MG63 (cell line): ENCODE measurements around the gene OLIG3. TPM values are rescaled to one million over a fixed set of nuclear protein-coding genes. Genes with fewer than 3 reads are reported as not detected.

ENCODE experiments used
- DNase-seq: peaks from one replicate; pipeline ENCODE4 v3.0.0-alpha.2; 2020
- H3K27me3 ChIP-seq: fragments of 250-450 bp; sonication (Bioruptor Pico); 2 replicates; pipeline ENCODE4 v1.5.1; 2020; ENCODE audit warnings: mild to moderate bottlenecking, moderate library complexity
- H3K36me3 ChIP-seq: fragments of 250-450 bp; sonication (Bioruptor Pico); 2 replicates; pipeline ENCODE4 v1.5.1; 2020; ENCODE audit warnings: mild to moderate bottlenecking, moderate library complexity
- H3K4me3 ChIP-seq: fragments of 250-450 bp; sonication (Bioruptor Pico); 2 replicates; pipeline ENCODE4 v1.5.1; 2020; ENCODE audit warnings: mild to moderate bottlenecking, moderate library complexity
- H3K9me3 ChIP-seq: fragments of 250-450 bp; sonication (Bioruptor Pico); 2 replicates; pipeline ENCODE4 v1.5.1; 2020; ENCODE audit warnings: mild to moderate bottlenecking, moderate library complexity
- total RNA-seq: library from RNA; depleted of rRNA; stranded (reverse); fragments of >200 nt; shearing (Covaris generic); gene quantifications from 2 replicates; pipeline ENCODE4 v1.2.3, GENCODE V29; 2014; ENCODE audit warnings: low replicate concordance; rRNA removed

Gene OLIG3
- not detected in 2 replicates for total RNA-seq

- H3K9me3 ChIP-seq: no peaks in the 10 kb centered on the region
- H3K4me3 ChIP-seq: no peak within 1 kb of the TSS
- H3K36me3 ChIP-seq: no peaks in the 10 kb centered on the region
- peaks cover 71% of the 10 kb centered on the region for H3K27me3 ChIP-seq
- DNase-seq: no peak
Measured at GRCh38 chr6:137494281-137494987, at the start of gene OLIG3. OLIG3 (minus strand) TSS chr6:137494394; CDS start chr6:137494170, 224 bp downstream.

GRCh38 chr6:137543114-137543513 lies 48.9 kb upstream of the OLIG3 start:
- Histone ChIP-seq H3K9me3 (no peaks in the 10 kb centered on the region), H3K27me3 (peaks cover 6% of the 10 kb centered on the region; the same call in 1 of the 2 replicates)
- DNase-seq: no peak

DNA sequence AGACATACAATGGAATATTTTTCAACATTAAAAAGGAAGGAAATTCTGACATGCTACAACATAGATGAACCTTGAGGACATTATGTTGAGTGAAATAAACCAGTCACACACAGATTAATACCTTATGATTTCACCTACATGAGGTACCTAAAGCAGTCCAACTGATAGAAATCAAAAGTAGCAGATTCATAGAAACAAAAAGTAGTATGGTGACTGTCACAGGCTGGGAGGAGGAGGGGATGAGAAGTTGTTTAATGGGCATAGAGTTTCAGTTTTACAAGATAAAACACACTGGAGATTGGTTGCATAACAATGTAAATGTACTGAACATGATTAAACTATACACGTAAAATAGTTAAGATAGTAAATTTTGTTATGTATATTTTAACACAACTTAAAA lies 48.5 kb upstream of the OLIG3 start:
- Histone ChIP-seq H3K36me3 (no peaks in the 10 kb centered on the region), H3K9me3 (no peaks in the 10 kb centered on the region), H3K4me3 (no peak overlapping the region), H3K27me3 (peaks cover 8% of the 10 kb centered on the region; the same call in 1 of the 2 replicates)
- DNase-seq: no peak

More at GRCh38 chr6:137543114-137543513, 48.9 kb upstream of the OLIG3 start:
- no peak overlapping the region for H3K4me3 ChIP-seq
- H3K36me3 ChIP-seq: no peaks in the 10 kb centered on the region

DNA sequence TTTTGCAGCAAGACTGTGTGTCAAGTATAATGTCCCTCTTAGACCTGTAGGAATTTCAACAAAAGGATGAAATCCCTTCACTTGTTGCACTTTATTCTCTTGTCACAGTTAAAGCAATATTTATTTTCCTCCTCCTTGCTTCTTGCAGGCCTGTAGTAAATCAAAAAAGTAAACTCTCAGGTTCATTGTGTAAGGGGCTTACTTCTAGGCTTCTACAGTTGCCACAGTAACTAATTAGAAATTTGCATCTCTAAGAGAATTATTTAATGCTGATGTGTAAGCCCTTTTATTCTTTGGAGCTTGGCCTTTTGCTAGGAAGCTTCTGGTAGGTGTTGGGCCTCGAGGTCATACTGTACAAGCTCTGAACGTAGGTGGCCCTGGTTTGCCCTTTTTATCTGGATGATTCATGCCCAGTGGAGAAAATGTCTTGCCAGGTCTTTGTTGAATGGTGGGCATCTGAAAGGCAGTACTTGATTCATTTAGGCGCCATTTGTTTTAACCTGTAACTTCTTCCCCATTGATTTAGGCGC lies 47.4 kb upstream of the OLIG3 start:
- Histone ChIP-seq H3K9me3 (no peaks in the 10 kb centered on the region), H3K4me3 (no peak overlapping the region), H3K36me3 (no peaks in the 10 kb centered on the region), H3K27me3 (peaks cover 7% of the 10 kb centered on the region; the same call in 1 of the 2 replicates)
- DNase-seq: no peak

DNA sequence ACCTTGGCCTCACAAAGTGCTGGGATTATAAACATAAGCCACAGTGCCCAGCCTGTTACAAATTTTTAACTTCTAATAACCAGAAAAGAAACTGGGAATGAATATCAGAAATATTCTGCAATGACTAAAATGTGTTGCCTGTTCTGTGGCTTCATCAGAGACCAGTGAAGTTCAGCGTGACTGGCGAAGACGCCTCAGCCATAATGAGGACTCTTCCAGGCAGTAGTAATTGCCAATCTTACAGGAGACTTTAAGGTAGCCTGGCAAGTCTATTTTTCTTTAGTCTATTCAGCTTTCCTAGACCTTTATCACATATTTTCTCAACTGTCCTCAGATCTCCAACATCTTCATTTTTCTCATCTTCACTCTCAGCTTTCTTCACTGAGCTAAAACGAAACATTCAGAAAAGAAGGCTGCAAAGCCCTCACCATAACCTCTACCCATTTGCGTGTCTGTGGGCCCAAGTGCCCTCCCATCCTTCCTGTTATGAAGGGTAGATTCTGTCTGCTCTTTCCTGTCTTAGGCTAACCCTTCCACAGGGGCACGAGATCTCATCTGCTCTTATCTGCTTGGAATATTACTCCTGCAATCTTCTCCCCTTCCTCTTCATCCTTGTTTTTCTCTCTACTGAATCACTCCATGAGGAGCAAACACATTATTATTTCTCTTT lies 42.0 kb upstream of the OLIG3 start:
- Histone ChIP-seq H3K36me3 (no peaks in the 10 kb centered on the region), H3K4me3 (no peak overlapping the region), H3K27me3 (peaks cover 11% of the 10 kb centered on the region), H3K9me3 (no peaks in the 10 kb centered on the region)
- no peak for DNase-seq

DNA sequence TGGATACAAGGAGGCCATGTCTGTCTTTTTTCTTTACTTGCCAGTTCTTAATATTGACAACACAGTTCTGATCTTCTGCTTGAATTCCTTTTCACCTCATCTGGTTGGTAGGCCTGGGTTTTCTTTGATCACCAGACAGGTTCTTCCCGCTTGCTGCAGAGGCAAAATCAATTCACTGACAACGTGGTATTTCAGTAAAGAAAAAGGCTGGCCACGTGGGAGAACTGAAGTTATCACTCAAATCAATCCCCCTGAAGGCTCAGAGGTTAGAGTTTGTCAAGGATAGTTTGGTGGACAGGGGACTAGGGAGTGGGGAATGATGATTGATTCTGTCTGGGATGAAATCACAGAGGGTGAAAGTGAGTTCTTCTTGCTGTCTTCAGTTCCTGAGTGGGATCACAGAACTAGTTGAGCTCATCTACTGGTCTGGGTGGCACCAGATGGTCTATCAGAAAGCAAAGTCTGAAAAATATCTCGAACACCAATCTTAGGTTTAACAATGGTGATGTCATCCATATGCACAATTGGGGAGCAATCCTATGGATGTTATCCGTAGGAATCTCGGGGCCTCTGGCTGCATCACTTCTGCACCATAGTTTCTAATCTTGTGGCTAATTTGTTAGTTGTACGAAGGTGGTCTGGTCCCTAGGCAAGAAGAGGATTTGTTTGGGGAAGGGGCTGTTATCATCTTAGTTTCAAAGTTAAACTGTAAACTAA lies 37.3 kb upstream of the OLIG3 start:
- H3K9me3 ChIP-seq: no peaks in the 10 kb centered on the region
- DNase-seq: no peak
- H3K27me3 ChIP-seq: peaks cover 7% of the 10 kb centered on the region
- no peaks in the 10 kb centered on the region for H3K36me3 ChIP-seq
- no peak overlapping the region for H3K4me3 ChIP-seq

DNA sequence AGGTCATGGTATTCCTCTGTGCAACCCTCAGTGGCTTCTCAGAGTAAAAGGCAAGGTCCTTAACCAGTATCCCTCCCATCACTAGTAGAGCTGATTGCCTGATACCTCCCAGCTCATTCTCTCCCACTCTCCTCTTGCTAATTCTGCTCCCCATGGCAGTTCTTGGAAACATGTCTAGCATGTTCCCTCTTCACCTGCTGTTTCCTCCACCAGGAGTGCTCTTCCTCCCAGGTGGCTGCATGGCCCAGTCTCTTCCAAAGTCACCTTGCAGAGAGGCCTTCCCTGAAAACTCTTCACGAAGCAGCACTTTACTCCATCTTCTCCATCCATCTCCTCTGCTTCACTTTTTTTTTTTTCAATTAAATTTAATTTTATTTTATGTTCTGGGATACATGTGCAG lies 36.2 kb upstream of the OLIG3 start:
- no peaks in the 10 kb centered on the region for H3K36me3 ChIP-seq
- H3K9me3 ChIP-seq: no peaks in the 10 kb centered on the region
- H3K4me3 ChIP-seq: no peak overlapping the region
- H3K27me3 ChIP-seq: peaks cover 5% of the 10 kb centered on the region
- DNase-seq: no peak

DNA sequence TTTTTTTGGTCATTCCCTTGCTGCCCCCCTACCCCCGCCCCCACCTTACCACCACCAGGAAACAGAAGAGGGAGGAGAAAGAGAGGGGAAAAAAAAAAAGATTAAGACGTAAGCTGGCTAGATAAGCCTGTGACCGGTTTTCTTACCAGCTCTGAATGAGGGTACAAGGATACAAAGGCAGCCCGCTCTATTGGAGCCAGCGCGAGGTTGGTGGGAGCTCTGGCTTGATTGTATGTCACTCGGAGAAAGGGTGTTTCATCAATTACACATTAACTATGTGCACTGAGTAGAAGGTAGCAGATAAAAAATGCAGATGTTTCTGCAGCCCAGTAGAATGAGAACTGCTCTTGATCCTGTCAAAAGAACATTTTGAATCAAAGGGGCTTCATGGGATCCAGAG lies 28.6 kb upstream of the OLIG3 start:
- Histone ChIP-seq H3K36me3 (no peaks in the 10 kb centered on the region), H3K9me3 (no peaks in the 10 kb centered on the region), H3K27me3 (peaks cover 8% of the 10 kb centered on the region), H3K4me3 (no peak overlapping the region)
- no peak for DNase-seq

DNA sequence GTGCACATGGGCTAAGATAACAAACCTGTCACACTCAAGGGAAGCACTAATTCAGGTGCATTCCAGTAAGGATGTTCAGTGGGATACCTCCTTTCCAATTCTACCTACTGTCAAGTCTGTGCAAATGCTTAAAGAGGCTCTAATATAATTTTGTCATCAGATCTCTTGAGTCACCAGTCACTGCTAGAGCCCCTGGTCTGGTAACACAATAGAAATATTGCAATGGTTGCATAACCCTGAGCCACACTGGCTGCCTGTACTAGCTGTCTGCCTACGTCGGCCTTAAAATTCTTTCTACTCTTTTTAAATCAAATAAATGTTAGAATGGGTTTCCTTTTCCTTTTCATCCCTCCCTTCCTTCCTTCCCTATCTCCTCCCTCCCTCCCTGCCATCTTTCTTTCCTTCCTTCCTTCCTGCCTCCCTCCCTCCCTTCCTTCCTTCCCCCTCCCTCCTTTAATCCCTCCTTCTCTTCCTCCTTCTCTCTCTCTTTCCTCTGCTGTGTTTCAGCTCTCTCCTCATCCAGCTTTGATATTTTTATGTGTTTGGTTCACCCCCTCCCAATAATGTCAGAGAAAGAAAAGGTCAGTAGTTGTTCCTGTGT lies 28.1 kb upstream of the OLIG3 start:
- DNase-seq: no peak
- H3K27me3 ChIP-seq: peaks cover 12% of the 10 kb centered on the region
- H3K4me3 ChIP-seq: no peak overlapping the region
- H3K36me3 ChIP-seq: no peaks in the 10 kb centered on the region
- no peaks in the 10 kb centered on the region for H3K9me3 ChIP-seq

GRCh38 chr6:137520520-137520919 lies 26.3 kb upstream of the OLIG3 start:
- peaks cover 28% of the 10 kb centered on the region for H3K27me3 ChIP-seq
- no peaks in the 10 kb centered on the region for H3K36me3 ChIP-seq
- DNase-seq: no peak
- no peaks in the 10 kb centered on the region for H3K9me3 ChIP-seq
- H3K4me3 ChIP-seq: no peak overlapping the region

DNA sequence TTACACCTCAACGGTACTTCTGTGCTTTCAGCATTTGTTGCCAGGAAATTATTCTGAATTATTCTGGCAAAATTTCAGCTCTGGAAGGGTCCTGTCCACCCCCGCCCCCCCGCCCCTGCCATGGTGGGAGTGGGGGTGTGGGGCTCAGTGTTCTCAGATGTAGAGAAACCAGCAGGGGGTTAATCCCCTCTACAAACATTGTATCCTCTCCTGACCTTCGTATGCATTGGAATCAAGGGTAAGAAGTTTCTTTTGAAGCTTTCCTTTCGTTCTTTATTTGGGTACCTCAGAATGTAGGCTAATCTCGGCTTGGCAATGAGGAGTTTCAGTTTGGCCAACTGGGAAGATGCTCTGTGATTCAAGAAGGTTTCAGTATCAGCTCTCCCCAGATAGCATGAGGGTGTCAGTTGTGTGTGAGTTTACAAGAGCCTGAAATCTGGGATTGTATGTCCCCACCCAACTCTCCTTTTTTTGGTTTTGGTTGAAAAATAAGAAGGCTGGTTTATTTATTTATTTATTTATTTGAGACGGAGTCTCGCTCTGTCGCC lies 25.5 kb upstream of the OLIG3 start:
- no peak overlapping the region for H3K4me3 ChIP-seq
- peaks cover 37% of the 10 kb centered on the region for H3K27me3 ChIP-seq
- no peaks in the 10 kb centered on the region for H3K9me3 ChIP-seq
- no peaks in the 10 kb centered on the region for H3K36me3 ChIP-seq
- DNase-seq: no peak

DNA sequence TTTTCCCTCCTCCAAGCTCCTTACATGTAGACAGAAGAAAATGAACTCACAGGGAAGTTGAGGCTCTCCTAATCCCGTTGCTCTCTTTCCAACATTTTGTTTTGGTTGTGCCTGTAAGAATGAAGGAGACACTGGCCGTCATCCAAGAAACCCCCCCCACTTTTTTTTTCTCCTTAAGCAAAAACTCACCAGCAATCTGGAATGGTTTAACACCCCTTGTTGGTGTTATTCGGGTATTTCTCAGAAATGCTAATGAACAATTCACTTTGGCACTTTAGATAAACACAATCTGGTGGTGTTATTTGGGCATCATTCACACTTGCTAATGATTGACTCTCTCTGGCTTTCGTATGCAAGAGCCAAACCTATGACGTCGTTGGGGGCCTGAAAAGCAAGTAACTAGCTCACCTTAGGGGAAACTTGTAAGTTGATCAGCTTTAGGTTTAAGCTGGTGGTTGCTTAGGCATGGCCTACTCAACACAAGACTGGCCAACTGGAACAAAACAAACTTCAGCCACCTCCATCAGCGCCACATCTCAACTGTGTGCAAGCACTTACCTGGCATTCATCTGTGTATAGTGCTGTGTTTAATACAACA lies 24.3 kb upstream of the OLIG3 start:
- Histone ChIP-seq H3K36me3 (no peaks in the 10 kb centered on the region), H3K27me3 (peaks cover 49% of the 10 kb centered on the region), H3K9me3 (no peaks in the 10 kb centered on the region), H3K4me3 (no peak overlapping the region)
- no peak for DNase-seq

- 0 out of 2 replicates have a peak, but pooled peaks cover 3% of the 10 kb centered on the region for H3K9me3 ChIP-seq
- peaks cover 59% of the 10 kb centered on the region for H3K27me3 ChIP-seq
- H3K4me3 ChIP-seq: no peak overlapping the region
- H3K36me3 ChIP-seq: no peaks in the 10 kb centered on the region
- no peak for DNase-seq
Measured at GRCh38 chr6:137514418-137514817, 20.2 kb upstream of the OLIG3 start.

DNA sequence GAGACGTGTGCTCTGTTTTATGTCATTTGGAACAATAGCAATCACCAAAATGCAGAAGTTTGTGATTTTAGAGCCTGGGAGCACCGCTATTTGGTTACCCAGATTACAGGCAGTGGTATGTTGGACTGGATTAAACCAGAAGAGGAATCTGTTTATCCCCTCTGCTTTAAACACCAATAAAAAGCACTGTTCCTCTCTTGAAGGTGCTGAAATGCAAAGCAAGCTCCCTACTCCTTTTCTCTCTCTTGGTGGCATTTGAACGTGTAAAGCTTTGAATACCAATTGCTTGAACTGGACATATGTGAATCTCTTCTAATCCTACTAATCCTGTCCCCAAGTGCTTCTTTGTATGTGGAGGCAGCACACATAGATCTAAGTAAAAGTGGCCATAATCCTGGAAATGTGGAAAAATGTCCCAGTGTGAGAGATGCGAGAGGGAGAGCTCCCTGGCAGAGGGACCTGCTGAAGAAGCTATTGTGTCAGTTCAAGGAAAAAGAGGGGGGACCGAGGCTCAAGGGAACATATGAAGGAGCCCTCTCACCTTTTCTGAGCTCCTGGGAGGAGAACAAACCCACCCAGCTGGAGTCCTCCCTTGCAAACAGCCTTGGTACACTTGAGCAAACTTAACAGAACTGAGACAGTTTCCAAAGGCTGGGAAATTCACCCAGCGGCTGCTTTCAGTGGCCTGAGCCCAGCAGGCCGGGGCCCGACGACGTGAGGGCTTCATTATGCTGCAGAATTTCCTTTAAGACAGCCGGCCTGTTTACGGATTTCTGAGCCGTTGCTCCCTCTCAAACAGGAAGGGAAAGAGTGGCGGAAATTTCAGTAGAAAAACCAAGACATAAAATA lies 18.8 kb upstream of the OLIG3 start:
- Histone ChIP-seq H3K9me3 (0 out of 2 replicates have a peak, but pooled peaks cover 3% of the 10 kb centered on the region), H3K4me3 (no peak overlapping the region), H3K36me3 (no peaks in the 10 kb centered on the region), H3K27me3 (peaks cover 56% of the 10 kb centered on the region)
- DNase-seq: no peak

GRCh38 chr6:137510923-137511322 lies 16.7 kb upstream of the OLIG3 start:
- Histone ChIP-seq H3K36me3 (no peaks in the 10 kb centered on the region), H3K27me3 (peaks cover 45% of the 10 kb centered on the region), H3K4me3 (no peak overlapping the region), H3K9me3 (0 out of 2 replicates have a peak, but pooled peaks cover 3% of the 10 kb centered on the region)
- DNase-seq: no peak
